SK-N-MC (cell line): ENCODE data around the gene CA10.

Experiments
- EZH2 ChIP-seq: fragments of 200-600 bp; sonication (generic); IDR thresholded peaks from one replicate; pipeline ENCODE4 v1.6.1; 2017; ENCODE audit warnings: antibody characterized with exemption
- FOXP2 ChIP-seq: optimal IDR thresholded peaks from 2 replicates; pipeline ENCODE3; 2011; ENCODE audit warnings: mild to moderate bottlenecking, moderate library complexity; ENCODE audit not compliant: insufficient read depth; ENCODE audit errors: extremely low read length, control extremely low read depth
- POLR2AphosphoS5 ChIP-seq: IDR thresholded peaks from 2 replicates; pipeline ENCODE4 v1.6.1; 2012; ENCODE audit warnings: mild to moderate bottlenecking, low read depth, low read length, borderline replicate concordance

GRCh38 chr17:51850201-51850600, 308.3 kb downstream of the CA10 start:
- TF ChIP-seq EZH2 (no peak), POLR2AphosphoS5 (no peak), FOXP2 (no peak)
